ENCODE data around the gene POLR3GL. TPM values are rescaled to one million over a fixed set of nuclear protein-coding genes. Genes with fewer than 3 reads are reported as not detected.
A peak's percentile ranks its signal among the peaks of the same experiment; 100 is the strongest.

Gene POLR3GL
- total RNA-seq, 1 experiment from 2014 or later = 2.9 TPM

GRCh38 chr1:145922266-145922665, 42.2 kb upstream of the POLR3GL start:
- Histone ChIP-seq H3K4me3 (ENCODE audit: low read depth, low read length) (no peak overlapping the region), H3K36me3 (ENCODE audit: control insufficient read depth, insufficient read depth, low read length) (no peaks in the 10 kb centered on the region), H3K4me1 (no peaks in the 10 kb centered on the region; the same call in 1 of the 2 replicates), H3K9me3 (no peaks in the 10 kb centered on the region), H3K27me3 (replicated peaks; ENCODE audit: control insufficient read depth, insufficient read depth, low read length) (no peaks in the 10 kb centered on the region)
- H3K27me3 Mint-ChIP-seq (ENCODE audit: insufficient read depth, unreplicated experiment) = no peaks in the 10 kb centered on the region
- peaks cover 13% of the 10 kb centered on the region for H3K4me1 Mint-ChIP-seq (ENCODE audit: low read depth, unreplicated experiment)
- intact Hi-C loops (cut with micrococcal nuclease; ENCODE audit: unreplicated experiment) = no loop called here
- BruUV-seq (replicated peaks) = no TSS peak
- no peak for TF ChIP-seq CTCF (IDR thresholded peaks at IDR 0.05; ENCODE audit: insufficient read depth in 1 of 2, low read depth in 1 of 2, low read length in 1 of 2, severe bottlenecking in 1 of 2, unreplicated experiment in 1 of 2)
- no peak for DNase-seq
- ChIA-PET CTCF (no interaction called here), POLR2A (no interaction called here)
- peaks cover 11% of the 10 kb centered on the region for H3K36me3 Mint-ChIP-seq (ENCODE audit: insufficient read depth, unreplicated experiment)
- no peaks in the 10 kb centered on the region for H3K9me3 Mint-ChIP-seq (ENCODE audit: unreplicated experiment)
- H3K4me3 Mint-ChIP-seq (ENCODE audit: unreplicated experiment) = no peak overlapping the region
- no peak overlapping the region for H3K27ac Mint-ChIP-seq (ENCODE audit: unreplicated experiment)

- no peak overlapping the region for H3K27ac Mint-ChIP-seq (ENCODE audit: unreplicated experiment)
- H3K4me3 Mint-ChIP-seq (ENCODE audit: unreplicated experiment) = no peak overlapping the region
- CTCF ChIA-PET = interaction anchor here (0.5 to 1.9 kb wide), 5 partner anchors 31 to 205 kb away, joined by 3 to 15 read pairs (median 9); partner anchors contain the start of genes ANKRD34A, LIX1L, PIAS3 and POLR3GL
- H3K36me3 Mint-ChIP-seq (ENCODE audit: insufficient read depth, unreplicated experiment) = peaks cover 5% of the 10 kb centered on the region
- TF ChIP-seq CTCF (IDR thresholded peaks at IDR 0.05; ENCODE audit: insufficient read depth in 1 of 2, low read depth in 1 of 2, low read length in 1 of 2, severe bottlenecking in 1 of 2, unreplicated experiment in 1 of 2) = no peak
- Histone ChIP-seq H3K9me3 (no peaks in the 10 kb centered on the region), H3K4me1 (no peaks in the 10 kb centered on the region; the same call in 1 of the 2 replicates), H3K36me3 (ENCODE audit: control insufficient read depth, insufficient read depth, low read length) (no peaks in the 10 kb centered on the region), H3K4me3 (ENCODE audit: low read depth, low read length) (peak overlapping the region; percentile 84), H3K27me3 (replicated peaks; ENCODE audit: control insufficient read depth, insufficient read depth, low read length) (no peaks in the 10 kb centered on the region)
- intact Hi-C loops (cut with micrococcal nuclease; ENCODE audit: unreplicated experiment) = loop anchor here (2.0 to 5.0 kb wide), 3 partner anchors 34 to 51 kb away; no protein-coding TSS in a partner anchor
- H3K9me3 Mint-ChIP-seq (ENCODE audit: unreplicated experiment) = no peaks in the 10 kb centered on the region
- H3K27me3 Mint-ChIP-seq (ENCODE audit: insufficient read depth, unreplicated experiment) = no peaks in the 10 kb centered on the region
- peaks cover 6% of the 10 kb centered on the region for H3K4me1 Mint-ChIP-seq (ENCODE audit: low read depth, unreplicated experiment)
- no peak for DNase-seq
- POLR2A ChIA-PET = interaction anchor here (1.0 to 2.8 kb wide), 9 partner anchors 8 to 125 kb away, joined by 3 to 25 read pairs (median 9); partner anchors contain the start of genes ANKRD34A, LIX1L, NUDT17 and PEX11B
- BruUV-seq (replicated peaks) = no TSS peak
Measured at GRCh38 chr1:145926686-145927062, 37.8 kb upstream of the POLR3GL start.

- no peaks in the 10 kb centered on the region for H3K9me3 ChIP-seq
- Mint-ChIP-seq H3K27ac (ENCODE audit: unreplicated experiment) (no peak within 1 kb of the TSS), H3K4me1 (ENCODE audit: low read depth, unreplicated experiment) (peaks cover 6% of the 10 kb centered on the region), H3K36me3 (ENCODE audit: insufficient read depth, unreplicated experiment) (peaks cover 5% of the 10 kb centered on the region), H3K27me3 (ENCODE audit: insufficient read depth, unreplicated experiment) (no peaks in the 10 kb centered on the region), H3K9me3 (ENCODE audit: unreplicated experiment) (no peaks in the 10 kb centered on the region), H3K4me3 (ENCODE audit: unreplicated experiment) (no peak within 1 kb of the TSS)
- peak; percentile 73 to 74 for TF ChIP-seq CTCF (IDR thresholded peaks at IDR 0.05; ENCODE audit: insufficient read depth in 1 of 2, low read depth in 1 of 2, low read length in 1 of 2, severe bottlenecking in 1 of 2, unreplicated experiment in 1 of 2)
- intact Hi-C loops (cut with micrococcal nuclease; ENCODE audit: unreplicated experiment) = loop anchor here (2.0 to 5.0 kb wide), 3 partner anchors 35 to 50 kb away; no protein-coding TSS in a partner anchor
- CTCF ChIA-PET = interaction anchor here (0.6 to 1.9 kb wide), 8 partner anchors 9 to 68 kb away, joined by 3 to 15 read pairs (median 6); partner anchors contain the start of genes ANKRD34A, LIX1L, PIAS3 and POLR3GL
- no TSS peak for BruUV-seq (replicated peaks)
- no peaks in the 10 kb centered on the region for H3K36me3 ChIP-seq (ENCODE audit: control insufficient read depth, insufficient read depth, low read length)
- DNase-seq = peak; percentile 95 to 97
- H3K4me1 ChIP-seq = peaks cover 3% of the 10 kb centered on the region
- POLR2A ChIA-PET = interaction anchor here (0.9 to 2.8 kb wide), 10 partner anchors 8 to 125 kb away, joined by 3 to 25 read pairs (median 7); partner anchors contain the start of genes ANKRD34A, LIX1L, NUDT17 and PEX11B
- no peaks in the 10 kb centered on the region for H3K27me3 ChIP-seq (replicated peaks; ENCODE audit: control insufficient read depth, insufficient read depth, low read length)
- peak within 1 kb of the TSS; percentile 84 for H3K4me3 ChIP-seq (ENCODE audit: low read depth, low read length)
Measured at GRCh38 chr1:145927063-145927886, 37.2 kb upstream of the POLR3GL start, which contains the start of gene RBM8A. TSS of gene RBM8A (minus strand) at chr1:145927484. CDS start at chr1:145927426, 58 bp downstream.
